ENCODE measurements around the gene TSC22D1.

The TSC22D1 gene

DNA sequence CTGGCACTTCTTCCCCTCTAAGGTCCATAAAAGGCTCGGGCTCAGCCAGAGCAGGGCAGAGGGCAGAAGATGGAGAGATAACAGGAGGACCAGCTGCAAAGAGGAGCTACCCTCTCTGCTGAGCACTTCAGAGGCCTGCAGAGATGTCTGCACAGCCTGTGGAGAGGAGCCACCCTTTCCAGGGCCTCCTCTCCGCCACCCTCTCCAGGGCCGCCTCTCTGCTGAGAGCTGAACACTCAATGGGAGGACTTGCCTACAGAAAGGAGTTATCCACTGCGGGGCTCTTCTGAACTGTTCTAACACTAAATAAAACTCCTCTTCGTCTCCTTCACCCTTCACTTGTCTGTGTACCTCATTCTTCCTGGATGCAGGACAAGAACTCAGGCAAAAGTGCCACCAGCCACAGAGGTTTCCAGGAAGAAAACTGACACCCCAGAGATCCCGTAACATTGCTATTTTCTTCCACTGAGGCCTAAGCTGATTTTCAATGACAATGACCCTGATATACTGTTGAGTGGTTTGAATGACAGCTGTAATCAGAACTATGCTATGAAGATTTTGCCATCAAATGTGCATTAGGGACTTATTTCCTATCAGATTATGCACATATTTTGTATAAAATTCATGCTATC is 16.2 kb upstream of the TSC22D1 start:
- WGBS, 2 donors (ENCODE audit: extremely low coverage in 2 of 2, insufficient read length in 2 of 2, insufficient replicate concordance in 1 of 2), result no CpG with 5 or more reads among the region's 6 CpGs
- no peak overlapping the region for H3K14ac ChIP-seq (ENCODE audit: low read length)
- H3K18ac ChIP-seq (ENCODE audit: low read length), result no peak overlapping the region
- peak overlapping the region; percentile 39 for H2BK5ac ChIP-seq (ENCODE audit: low read length)
- H4K91ac ChIP-seq (ENCODE audit: low read depth, low read length, poor library complexity), result no peak overlapping the region
- no peak overlapping the region for H3K27ac ChIP-seq (replicated peaks; ENCODE audit: low read length)
- no peaks in the 10 kb centered on the region for H3K79me1 ChIP-seq (ENCODE audit: low read depth, low read length)
- no peak overlapping the region for H3K4me3 ChIP-seq (ENCODE audit: low read length in 2 of 2)
- H4K8ac ChIP-seq (ENCODE audit: low read depth, low read length), result peak overlapping the region; percentile 92
- H2BK15ac ChIP-seq (ENCODE audit: low read length), result peak overlapping the region; percentile 62
- H3K4me2 ChIP-seq (ENCODE audit: insufficient read depth, low read length, poor library complexity, severe bottlenecking), result no peak overlapping the region
- no peaks in the 10 kb centered on the region for H3K27me3 ChIP-seq (ENCODE audit: control insufficient read depth in 3 of 3, insufficient read depth in 3 of 3, low read depth in 1 of 3, low read length in 3 of 3)
- no peak for DNase-seq (ENCODE audit: low spot score)
- no peak overlapping the region for H2BK12ac ChIP-seq (ENCODE audit: low read length)
- peak overlapping the region; percentile 90 for H2AK5ac ChIP-seq (ENCODE audit: low read depth, low read length)
- H2BK120ac ChIP-seq (ENCODE audit: low read depth, low read length), result no peak overlapping the region
- no peak overlapping the region for H3K23ac ChIP-seq (ENCODE audit: low read depth, low read length, poor library complexity)
- no peak overlapping the region for H3K4ac ChIP-seq (ENCODE audit: low read length)
- H3K36me3 ChIP-seq (replicated peaks in 1 of 2; ENCODE audit: control insufficient read depth in 2 of 2, insufficient read depth in 2 of 2, low read length in 2 of 2), result no peaks in the 10 kb centered on the region
- H3K9me3 ChIP-seq (replicated peaks in 1 of 2; ENCODE audit: control insufficient read depth in 2 of 2, insufficient read depth in 1 of 2, low read depth in 1 of 2, low read length in 2 of 2), result peaks cover 0 to 2% of the 10 kb centered on the region in 2 donors
- H3K9ac ChIP-seq (ENCODE audit: low read depth, low read length, poor library complexity), result no peak overlapping the region
- no peaks in the 10 kb centered on the region for H3K4me1 ChIP-seq (ENCODE audit: control insufficient read depth in 2 of 2, insufficient read depth in 1 of 2, low read depth in 1 of 2, low read length in 2 of 2)
- H2AFZ ChIP-seq (ENCODE audit: low read length), result peak overlapping the region; percentile 40

DNA sequence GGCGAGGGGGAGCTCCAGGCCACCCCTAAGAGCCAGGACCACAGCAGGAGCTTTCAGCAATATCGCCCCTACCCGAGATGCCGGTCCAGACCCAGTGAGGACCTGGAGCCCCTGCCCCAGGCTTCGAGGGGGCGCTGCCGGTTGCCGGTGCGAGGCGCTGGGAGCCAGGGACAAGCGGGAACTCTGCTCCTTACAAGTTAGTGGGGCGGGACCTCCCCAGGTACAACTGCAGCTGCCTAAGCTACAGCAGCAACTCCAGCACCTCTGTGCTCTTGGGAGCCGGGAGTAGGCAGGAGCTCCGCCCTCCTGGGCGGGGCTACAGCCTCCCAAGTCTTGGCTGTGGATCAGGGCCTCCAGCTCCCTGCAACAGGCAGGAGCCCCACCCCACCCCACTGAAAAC is 15.2 kb upstream of the TSC22D1 start:
- DNase-seq (ENCODE audit: low spot score), result no peak
- Histone ChIP-seq H3K23ac (ENCODE audit: low read depth, low read length, poor library complexity) (no peak overlapping the region), H3K9ac (ENCODE audit: low read depth, low read length, poor library complexity) (no peak overlapping the region), H3K4me3 (ENCODE audit: low read length in 2 of 2) (no peak overlapping the region), H3K4ac (ENCODE audit: low read length) (peak overlapping the region; percentile 37), H3K9me3 (replicated peaks in 1 of 2; ENCODE audit: control insufficient read depth in 2 of 2, insufficient read depth in 1 of 2, low read depth in 1 of 2, low read length in 2 of 2) (no peaks in the 10 kb centered on the region), H2BK15ac (ENCODE audit: low read length) (peak overlapping the region; percentile 62), H3K14ac (ENCODE audit: low read length) (no peak overlapping the region), H3K27ac (replicated peaks; ENCODE audit: low read length) (no peak overlapping the region), H2BK120ac (ENCODE audit: low read depth, low read length) (peak overlapping the region; percentile 91), H3K36me3 (replicated peaks in 1 of 2; ENCODE audit: control insufficient read depth in 2 of 2, insufficient read depth in 2 of 2, low read length in 2 of 2) (no peaks in the 10 kb centered on the region), H2BK5ac (ENCODE audit: low read length) (peak overlapping the region; percentile 39), H3K4me2 (ENCODE audit: insufficient read depth, low read length, poor library complexity, severe bottlenecking) (no peak overlapping the region), H2AK5ac (ENCODE audit: low read depth, low read length) (peak overlapping the region; percentile 90), H3K79me1 (ENCODE audit: low read depth, low read length) (no peaks in the 10 kb centered on the region), H4K91ac (ENCODE audit: low read depth, low read length, poor library complexity) (no peak overlapping the region), H4K8ac (ENCODE audit: low read depth, low read length) (no peak overlapping the region), H3K18ac (ENCODE audit: low read length) (peak overlapping the region; percentile 64), H3K4me1 (ENCODE audit: control insufficient read depth in 2 of 2, insufficient read depth in 1 of 2, low read depth in 1 of 2, low read length in 2 of 2) (no peaks in the 10 kb centered on the region), H3K27me3 (ENCODE audit: control insufficient read depth in 3 of 3, insufficient read depth in 3 of 3, low read depth in 1 of 3, low read length in 3 of 3) (no peaks in the 10 kb centered on the region), H2BK12ac (ENCODE audit: low read length) (peak overlapping the region; percentile 22), H2AFZ (ENCODE audit: low read length) (no peak overlapping the region)
- no CpG with 5 or more reads among the region's 15 CpGs for WGBS, 2 donors (ENCODE audit: extremely low coverage in 2 of 2, insufficient read length in 2 of 2, insufficient replicate concordance in 1 of 2)

DNA sequence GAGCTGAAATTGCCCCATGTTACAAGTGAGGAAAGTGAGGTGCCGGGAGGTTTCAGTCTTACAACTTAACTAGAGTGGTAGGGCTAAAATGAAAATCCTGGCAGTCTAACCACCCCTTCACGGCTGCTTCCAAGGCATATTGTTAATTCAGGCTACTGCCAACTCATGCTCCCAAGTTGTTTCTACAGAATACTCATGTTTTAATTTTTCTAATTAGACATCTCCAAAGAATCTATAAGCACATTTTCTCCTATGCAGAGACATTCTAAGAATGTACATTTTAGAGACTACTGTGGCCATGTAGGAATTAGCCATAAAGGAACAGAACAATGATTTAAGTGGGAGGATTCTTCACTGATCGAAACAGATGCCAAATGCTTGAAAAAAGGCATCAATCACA is 7.0 kb upstream of the TSC22D1 start:
- Histone ChIP-seq H3K4me1 (ENCODE audit: control insufficient read depth in 2 of 2, insufficient read depth in 1 of 2, low read depth in 1 of 2, low read length in 2 of 2) (peaks cover 2 to 11% of the 10 kb centered on the region in 2 donors), H3K9ac (ENCODE audit: low read depth, low read length, poor library complexity) (no peak overlapping the region), H3K23ac (ENCODE audit: low read depth, low read length, poor library complexity) (no peak overlapping the region), H3K9me3 (replicated peaks in 1 of 2; ENCODE audit: control insufficient read depth in 2 of 2, insufficient read depth in 1 of 2, low read depth in 1 of 2, low read length in 2 of 2) (no peaks in the 10 kb centered on the region), H3K14ac (ENCODE audit: low read length) (no peak overlapping the region), H4K8ac (ENCODE audit: low read depth, low read length) (no peak overlapping the region), H2AK5ac (ENCODE audit: low read depth, low read length) (no peak overlapping the region), H3K79me1 (ENCODE audit: low read depth, low read length) (no peaks in the 10 kb centered on the region), H3K36me3 (replicated peaks in 1 of 2; ENCODE audit: control insufficient read depth in 2 of 2, insufficient read depth in 2 of 2, low read length in 2 of 2) (no peaks in the 10 kb centered on the region), H3K27ac (replicated peaks; ENCODE audit: low read length) (no peak overlapping the region), H3K18ac (ENCODE audit: low read length) (no peak overlapping the region), H2BK15ac (ENCODE audit: low read length) (no peak overlapping the region), H2BK5ac (ENCODE audit: low read length) (no peak overlapping the region), H4K91ac (ENCODE audit: low read depth, low read length, poor library complexity) (no peak overlapping the region), H2BK120ac (ENCODE audit: low read depth, low read length) (no peak overlapping the region), H3K4me2 (ENCODE audit: insufficient read depth, low read length, poor library complexity, severe bottlenecking) (no peak overlapping the region), H3K27me3 (ENCODE audit: control insufficient read depth in 3 of 3, insufficient read depth in 3 of 3, low read depth in 1 of 3, low read length in 3 of 3) (no peaks in the 10 kb centered on the region), H2AFZ (ENCODE audit: low read length) (no peak overlapping the region), H3K4me3 (ENCODE audit: low read length in 2 of 2) (no peak overlapping the region), H3K4ac (ENCODE audit: low read length) (no peak overlapping the region), H2BK12ac (ENCODE audit: low read length) (no peak overlapping the region)
- WGBS, 2 donors (ENCODE audit: extremely low coverage in 2 of 2, insufficient read length in 2 of 2, insufficient replicate concordance in 1 of 2), result no CpG with 5 or more reads among the region's 3 CpGs
- DNase-seq (ENCODE audit: low spot score), result no peak

DNA sequence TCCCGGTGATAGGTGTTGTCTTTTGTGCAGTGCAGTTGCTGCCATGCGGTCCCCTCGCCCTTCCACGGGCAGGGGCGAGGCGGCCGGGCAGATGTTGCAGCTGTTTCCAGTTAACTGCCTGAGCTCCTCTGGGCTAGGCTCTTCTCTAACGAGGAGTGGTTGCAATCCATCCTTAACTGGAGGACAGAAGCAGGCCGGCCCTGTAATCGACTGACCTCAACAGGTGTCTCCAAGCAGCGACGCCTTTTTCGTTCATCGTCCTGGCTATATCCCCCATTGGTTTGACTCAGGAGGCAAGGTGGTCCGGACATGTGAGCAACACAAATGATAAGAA is 1.9 kb upstream of the TSC22D1 start:
- Histone ChIP-seq H3K18ac (ENCODE audit: low read length) (peak overlapping the region; percentile 99), H2BK5ac (ENCODE audit: low read length) (peak overlapping the region; percentile 69), H3K9me3 (replicated peaks in 1 of 2; ENCODE audit: control insufficient read depth in 2 of 2, insufficient read depth in 1 of 2, low read depth in 1 of 2, low read length in 2 of 2) (no peaks in the 10 kb centered on the region), H2BK12ac (ENCODE audit: low read length) (peak overlapping the region; percentile 75), H3K36me3 (replicated peaks in 1 of 2; ENCODE audit: control insufficient read depth in 2 of 2, insufficient read depth in 2 of 2, low read length in 2 of 2) (peaks cover 11 to 26% of the 10 kb centered on the region in 2 donors), H4K8ac (ENCODE audit: low read depth, low read length) (no peak overlapping the region), H3K4me3 (ENCODE audit: low read length in 2 of 2) (peak overlapping the region; percentile 74 to 89), H3K27ac (replicated peaks; ENCODE audit: low read length) (peak overlapping the region; percentile 99), H3K9ac (ENCODE audit: low read depth, low read length, poor library complexity) (peak overlapping the region; percentile 93), H2AFZ (ENCODE audit: low read length) (peak overlapping the region; percentile 96), H2BK120ac (ENCODE audit: low read depth, low read length) (no peak overlapping the region), H3K27me3 (ENCODE audit: control insufficient read depth in 3 of 3, insufficient read depth in 3 of 3, low read depth in 1 of 3, low read length in 3 of 3) (no peaks in the 10 kb centered on the region), H3K4me2 (ENCODE audit: insufficient read depth, low read length, poor library complexity, severe bottlenecking) (peak overlapping the region; percentile 77), H3K4ac (ENCODE audit: low read length) (peak overlapping the region; percentile 81), H2BK15ac (ENCODE audit: low read length) (peak overlapping the region; percentile 47), H2AK5ac (ENCODE audit: low read depth, low read length) (peak overlapping the region; percentile 48), H3K4me1 (ENCODE audit: control insufficient read depth in 2 of 2, insufficient read depth in 1 of 2, low read depth in 1 of 2, low read length in 2 of 2) (peaks cover 19 to 24% of the 10 kb centered on the region in 2 donors), H3K14ac (ENCODE audit: low read length) (no peak overlapping the region), H3K79me1 (ENCODE audit: low read depth, low read length) (peaks cover 20% of the 10 kb centered on the region), H3K23ac (ENCODE audit: low read depth, low read length, poor library complexity) (peak overlapping the region; percentile 93), H4K91ac (ENCODE audit: low read depth, low read length, poor library complexity) (no peak overlapping the region)
- DNase-seq (ENCODE audit: low spot score), result no peak
- WGBS, 2 donors (ENCODE audit: extremely low coverage in 2 of 2, insufficient read length in 2 of 2, insufficient replicate concordance in 1 of 2), result no CpG with 5 or more reads among the region's 15 CpGs

All from neuronal stem cell (in vitro differentiated cells).